HepG2 (cell line): ENCODE measurements around the gene HYAL2. TPM values are rescaled to one million over a fixed set of nuclear protein-coding genes. Genes with fewer than 3 reads are reported as not detected.

Experiments
- AHDC1 ChIP-seq: sonication (generic); formaldehyde crosslinking; IDR thresholded peaks from 2 replicates; pipeline ENCODE4 v1.5.1; 2020; ENCODE audit warnings: mild to moderate bottlenecking, missing genetic modification reagents, borderline replicate concordance
- ARNT2 ChIP-seq: sonication (generic); formaldehyde crosslinking; IDR thresholded peaks from 2 replicates; pipeline ENCODE4 v1.8.0; 2022; ENCODE audit warnings: mild to moderate bottlenecking, low read depth, missing genetic modification reagents, moderate library complexity
- CSRNP1 ChIP-seq: sonication (generic); formaldehyde crosslinking; IDR thresholded peaks from 2 replicates; pipeline ENCODE4 v1.8.1; 2023; ENCODE audit warnings: mild to moderate bottlenecking, missing genetic modification reagents
- GRHL1 ChIP-seq: sonication (generic); formaldehyde crosslinking; conservative IDR thresholded peaks from 2 replicates; pipeline ENCODE4 v1.8.0; 2022; ENCODE audit warnings: missing genetic modification reagents
- HNRNPLL ChIP-seq: fragments of 200-400 bp; formaldehyde crosslinking; IDR thresholded peaks from 2 replicates; pipeline ENCODE4 v1.6.1; 2017; ENCODE audit warnings: mild to moderate bottlenecking, low read depth, low read length; ENCODE audit not compliant: poor library complexity, severe bottlenecking
- POGZ ChIP-seq: sonication (generic); formaldehyde crosslinking; IDR thresholded peaks from 2 replicates; pipeline ENCODE4 v1.4.0; 2020; ENCODE audit warnings: mild to moderate bottlenecking, missing genetic modification reagents
- POLR2AphosphoS2 ChIP-seq: IDR thresholded peaks from 2 replicates; pipeline ENCODE4 v1.6.1; 2011; ENCODE audit warnings: low read depth, low read length, improper control_type of control experiment
- SP2 ChIP-seq: sonication (generic); formaldehyde crosslinking; IDR thresholded peaks from 2 replicates; pipeline ENCODE4 v1.5.1; 2020; ENCODE audit warnings: mild to moderate bottlenecking, missing genetic modification reagents
- SP4 ChIP-seq: sonication (generic); formaldehyde crosslinking; IDR thresholded peaks from 2 replicates; pipeline ENCODE4 v1.8.1; 2023; ENCODE audit warnings: mild to moderate bottlenecking, missing genetic modification reagents
- THRA ChIP-seq: sonication (generic); formaldehyde crosslinking; IDR thresholded peaks from 2 replicates; pipeline ENCODE4 v1.4.0; 2020; ENCODE audit warnings: missing genetic modification reagents, borderline replicate concordance
- ZBTB43 ChIP-seq: sonication (generic); formaldehyde crosslinking; conservative IDR thresholded peaks from 2 replicates; pipeline ENCODE4 v1.4.0; 2020; ENCODE audit warnings: missing genetic modification reagents
- ZNF382 ChIP-seq: sonication (generic); formaldehyde crosslinking; IDR thresholded peaks from 2 replicates; pipeline ENCODE4 v1.5.0; 2020; ENCODE audit warnings: missing genetic modification reagents, mild to moderate bottlenecking, borderline replicate concordance
- ZNF564 ChIP-seq: sonication (generic); formaldehyde crosslinking; IDR thresholded peaks from 2 replicates; pipeline ENCODE4 v1.8.1; 2023; ENCODE audit warnings: mild to moderate bottlenecking, missing genetic modification reagents
- ZNF776 ChIP-seq: sonication (generic); formaldehyde crosslinking; IDR thresholded peaks from 2 replicates; pipeline ENCODE4 v1.4.0; 2020; ENCODE audit warnings: mild to moderate bottlenecking, missing genetic modification reagents
- ZNF777 ChIP-seq: sonication (generic); formaldehyde crosslinking; IDR thresholded peaks from 2 replicates; pipeline ENCODE4 v1.4.0; 2020; ENCODE audit warnings: missing genetic modification reagents
- polyA plus RNA-seq, 8 experiments: library from polyadenylated mRNA; depleted of rRNA in 3 of 8; stranded (reverse) in 7 of 8; unstranded in 1 of 8; fragments of >200 nt; fragmentation: Illumina TruSeq in 4 of 8; extraction: Trizol in 4 of 8; gene quantifications; 2 replicates each; pipeline versions ENCODE4 v1.2.1 to v1.2.3, GENCODE V29; 2011 to 2016; ENCODE audit warnings: low read depth in 4 of 8, missing spikeins in 1 of 8, mixed read lengths in 1 of 8; ENCODE audit not compliant: insufficient read depth in 1 of 8
- total RNA-seq, 5 experiments: library from RNA; depleted of rRNA; stranded (reverse); fragments of >200 nt; fragmentation: Illumina TruSeq; extraction: Trizol; gene quantifications; 2 replicates each; pipeline ENCODE4 v1.2.3, GENCODE V29; 2016; ENCODE audit warnings: low read depth in 1 of 5

The HYAL2 gene
- total and polyA plus RNA-seq, 2 of the 13 experiments (the other 11 are each of a cell fraction or from before 2014, with no cell fraction given), result 76.2 to 102 TPM

- TF ChIP-seq AHDC1 (CRISPR knock-in tag) (no peak), SP4 (CRISPR knock-in tag) (peak; percentile 88), CSRNP1 (peak; percentile 98), HNRNPLL (peak; percentile 58), ARNT2 (peak; percentile 95), POGZ (CRISPR knock-in tag) (peak; percentile 74), POLR2AphosphoS2 (no peak), THRA (CRISPR knock-in tag) (no peak; the same call in 1 of the 2 replicates), ZBTB43 (CRISPR knock-in tag) (peak; percentile 91), ZNF564 (CRISPR knock-in tag) (peak; percentile 90), ZNF382 (no peak), GRHL1 (CRISPR knock-in tag) (no peak), ZNF776 (CRISPR knock-in tag) (peak; percentile 97), ZNF777 (CRISPR knock-in tag) (peak; percentile 94), SP2 (peak; percentile 4; the same call in 1 of the 2 replicates)
These were observed 28.2 kb upstream of the HYAL2 start, which contains the start of the genes CYB561D2 and NPRL2 (continued) for GRCh38 chr3:50350527-50351322.
